Caki2 (cell line): ENCODE data around the gene FOXL2NB. TPM values are rescaled to one million over a fixed set of nuclear protein-coding genes. Genes with fewer than 3 reads are reported as not detected.

Experiments used
- DNase-seq: peaks from one replicate; pipeline ENCODE4 v3.0.0-alpha.2; 2015; ENCODE audit warnings: low read depth
- in situ Hi-C: cut with HindIII; loops from 2 replicates; pipeline ENCODE4 v1.10.0; 2016; ENCODE audit warnings: low sequenced_read_pairs, low pct_unique_long_range_greater_than_20kb, mixed read lengths
- total RNA-seq: library from RNA; depleted of rRNA; stranded (reverse); fragments of >200 nt; shearing (Covaris generic); gene quantifications from 2 replicates; pipeline ENCODE4 v1.2.3, GENCODE V29; 2014; ENCODE audit warnings: low replicate concordance

Gene FOXL2NB
- total RNA-seq, 1 experiment from 2014 or later, result 0.78 TPM

GRCh38 chr3:138941259-138941885 is 5.6 kb upstream of the FOXL2NB start:
- DNase-seq, result no peak
- in situ Hi-C loops, result no loop called here

GRCh38 chr3:138942271-138942670 is 4.7 kb upstream of the FOXL2NB start:
- no peak for DNase-seq
- in situ Hi-C loops, result no loop called here

GRCh38 chr3:138942861-138943623 is 4.0 kb upstream of the FOXL2NB start:
- in situ Hi-C loops, result no loop called here

DNA sequence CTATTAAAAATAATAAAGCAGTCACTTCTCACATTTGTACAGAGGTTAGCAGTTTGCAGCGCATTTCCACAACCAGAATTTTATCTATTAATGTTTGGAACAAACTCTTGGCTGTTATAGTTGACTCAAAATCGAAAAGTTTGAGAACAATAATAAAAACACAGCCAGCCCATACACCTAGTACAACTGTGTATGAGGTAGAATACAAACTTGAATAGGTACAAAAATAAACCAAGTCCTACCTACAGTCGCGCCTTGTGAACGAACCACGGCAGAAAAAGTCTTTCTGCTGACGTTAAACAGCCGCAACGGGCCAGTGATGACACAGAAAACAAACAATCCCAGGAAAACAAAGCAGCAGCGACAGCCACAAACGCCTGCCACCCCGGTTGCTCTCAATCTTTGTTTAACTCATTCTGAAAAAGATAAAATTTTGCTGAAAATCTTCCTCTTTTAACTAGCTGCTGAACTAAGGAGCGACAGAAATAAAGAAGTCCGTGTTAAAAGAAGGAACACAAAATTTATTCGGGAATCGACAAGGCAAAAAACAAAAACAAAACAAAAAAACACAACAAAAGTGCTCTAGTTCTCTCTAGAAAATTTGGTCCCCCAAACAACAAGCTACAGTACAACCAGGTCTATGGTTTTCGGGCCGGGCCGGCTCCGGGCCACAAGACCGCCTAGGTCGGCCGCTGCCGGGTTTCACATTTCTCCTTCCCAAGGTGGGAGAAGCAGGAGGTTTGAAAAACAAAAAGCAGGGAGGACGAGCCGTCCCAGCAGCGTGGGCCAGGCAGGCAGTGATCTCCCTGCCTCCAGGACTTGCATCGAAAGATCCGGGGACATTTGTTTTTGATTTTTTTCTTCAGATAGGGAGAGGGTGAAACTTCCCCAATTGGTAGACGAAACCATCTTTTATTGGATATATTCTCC is 3.0 kb upstream of the FOXL2NB start:
- DNase-seq, result no peak
- in situ Hi-C loops, result no loop called here

More at GRCh38 chr3:138942861-138943623, 4.0 kb upstream of the FOXL2NB start:
- no peak for DNase-seq

- in situ Hi-C loops, result no loop called here
- DNase-seq, result no peak
Measured at GRCh38 chr3:138944654-138944928, 2.4 kb upstream of the FOXL2NB start.

- in situ Hi-C loops, result no loop called here
- no peak for DNase-seq
Measured at GRCh38 chr3:138944929-138945708, 1.9 kb upstream of the FOXL2NB start.

DNA sequence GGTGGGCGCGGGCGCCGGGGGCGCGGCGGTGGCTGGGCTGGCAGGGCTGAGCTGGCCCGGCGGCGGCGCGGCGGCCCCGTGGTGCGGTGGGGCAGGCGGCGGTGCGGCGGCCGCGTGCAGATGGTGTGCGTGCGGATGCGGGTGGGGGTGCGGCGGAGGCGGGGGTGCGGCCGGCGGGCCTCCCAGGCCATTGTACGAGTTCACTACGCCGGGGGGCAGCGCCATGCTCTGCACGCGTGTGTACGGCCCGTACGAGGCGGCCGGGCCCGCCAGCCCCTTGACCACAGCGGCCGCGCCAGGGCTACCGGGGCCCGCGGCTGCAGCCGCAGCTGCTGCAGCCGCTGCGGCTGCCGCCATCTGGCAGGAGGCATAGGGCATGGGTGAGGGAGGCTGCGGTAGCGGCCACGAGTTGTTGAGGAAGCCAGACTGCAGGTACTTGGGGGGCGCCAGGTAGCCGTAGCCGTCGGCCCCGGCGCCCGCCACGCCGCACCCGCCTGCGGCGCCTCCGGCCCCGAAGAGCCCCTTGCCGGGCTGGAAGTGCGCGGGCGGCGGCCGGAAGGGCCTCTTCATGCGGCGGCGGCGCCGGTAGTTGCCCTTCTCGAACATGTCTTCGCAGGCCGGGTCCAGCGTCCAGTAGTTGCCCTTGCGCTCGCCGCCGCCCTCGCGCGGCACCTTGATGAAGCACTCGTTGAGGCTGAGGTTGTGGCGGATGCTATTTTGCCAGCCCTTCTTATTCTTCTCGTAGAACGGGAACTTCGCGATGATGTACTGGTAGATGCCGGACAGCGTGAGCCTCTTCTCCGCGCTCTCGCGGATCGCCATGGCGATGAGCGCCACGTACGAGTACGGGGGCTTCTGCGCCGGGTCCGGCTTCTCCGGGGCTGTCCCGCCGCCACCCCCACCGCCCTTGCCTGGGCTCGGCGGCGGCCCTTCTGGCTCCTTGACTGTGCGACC is 1.0 kb upstream of the FOXL2NB start:
- in situ Hi-C loops, result no loop called here
- DNase-seq, result no peak

DNA sequence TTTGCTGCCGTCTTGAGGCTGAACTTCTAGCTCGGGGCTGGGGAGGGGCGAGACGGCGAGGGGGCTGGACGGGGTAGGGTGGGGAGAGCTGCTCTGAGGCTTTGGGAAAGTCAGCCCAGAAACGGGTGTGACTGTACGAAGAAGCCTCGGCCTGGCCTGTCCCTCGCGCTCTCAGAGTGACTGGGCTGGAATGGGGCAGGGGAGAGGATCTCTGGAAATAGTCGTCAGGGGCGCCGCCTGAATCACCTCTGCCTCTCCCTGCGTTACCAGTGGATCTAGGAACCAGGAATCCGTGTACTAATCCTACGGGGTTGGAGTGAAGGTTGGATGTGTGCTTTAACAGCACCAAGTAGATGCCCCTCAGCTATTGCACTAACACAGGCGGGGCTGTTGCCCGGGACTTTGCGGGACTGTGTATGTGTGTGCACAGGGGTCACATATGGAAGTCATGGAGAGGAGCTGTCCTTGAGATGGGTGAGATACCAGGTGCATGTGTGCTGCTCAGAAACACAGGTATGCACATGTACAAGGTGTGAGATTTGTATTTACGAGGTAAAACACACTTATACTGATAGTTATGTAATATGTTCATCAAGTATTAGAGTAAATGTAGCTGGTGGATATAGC is 591 bp downstream of the FOXL2NB start:
- DNase-seq, result no peak
- in situ Hi-C loops, result no loop called here

GRCh38 chr3:138948371-138949001 is 1.5 kb downstream of the FOXL2NB start:
- in situ Hi-C loops, result no loop called here
- no peak for DNase-seq

GRCh38 chr3:138949002-138949418 is 2.0 kb downstream of the FOXL2NB start:
- in situ Hi-C loops, result no loop called here
- DNase-seq, result no peak

DNA sequence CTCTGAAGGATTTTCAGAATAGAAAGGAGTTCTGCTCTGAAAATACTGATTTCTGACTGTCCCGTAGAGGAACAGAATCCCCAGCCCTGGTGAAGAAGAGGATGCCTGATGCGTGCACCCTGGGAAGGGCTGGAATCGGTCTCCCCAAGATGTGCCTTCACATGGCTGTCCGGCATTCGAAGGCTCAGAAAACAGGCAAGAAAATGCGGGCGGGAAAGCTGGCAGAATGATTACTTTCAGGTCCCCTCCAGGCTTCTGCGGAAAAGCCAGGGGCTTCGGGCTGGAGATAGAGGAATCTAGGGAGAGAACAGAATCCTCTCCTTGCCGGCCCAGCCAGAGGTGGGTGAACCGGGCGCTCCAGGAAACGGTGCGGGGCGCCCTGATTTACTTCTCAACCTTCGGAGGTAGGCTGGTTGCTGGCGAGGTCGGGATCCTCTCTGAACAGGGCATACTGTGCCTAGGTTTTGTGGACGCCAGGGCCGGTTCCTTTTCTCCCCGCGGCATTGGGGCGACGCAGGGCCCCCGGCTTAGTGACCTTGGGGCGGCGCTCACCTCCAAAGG is 2.5 kb downstream of the FOXL2NB start:
- in situ Hi-C loops, result no loop called here
- no peak for DNase-seq

DNA sequence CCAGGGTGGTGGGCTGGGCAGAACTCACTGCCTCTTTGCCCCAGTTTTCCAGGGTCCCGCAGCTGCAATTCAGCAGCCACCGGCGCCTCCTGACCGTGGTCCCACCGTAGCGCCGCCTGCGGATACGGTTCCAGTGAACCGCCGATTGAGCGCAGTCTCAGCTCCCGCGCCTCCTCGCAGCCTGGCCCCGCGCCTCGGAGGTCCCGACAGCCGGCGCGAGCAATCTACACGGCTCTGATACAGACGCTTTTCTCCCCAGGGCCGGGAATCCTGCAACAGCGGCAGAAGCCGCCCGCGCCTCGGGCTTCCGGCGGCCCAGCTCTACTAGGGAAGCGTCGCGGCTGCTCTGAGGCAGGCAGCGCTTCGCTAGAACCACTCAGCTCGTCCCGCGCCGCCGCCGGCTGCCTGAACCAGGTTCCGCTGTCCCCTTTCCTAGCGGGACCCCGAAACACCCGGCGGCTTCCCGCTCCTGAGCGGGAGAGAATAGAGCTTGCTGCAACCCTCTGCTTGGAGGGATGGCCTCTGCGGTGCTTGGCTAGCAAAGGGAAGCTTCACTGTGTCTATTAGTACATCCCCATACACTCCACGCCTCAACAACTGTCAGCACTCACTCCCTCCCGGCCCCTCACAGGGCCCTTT is 3.1 kb downstream of the FOXL2NB start:
- DNase-seq, result no peak
- in situ Hi-C loops, result no loop called here

DNA sequence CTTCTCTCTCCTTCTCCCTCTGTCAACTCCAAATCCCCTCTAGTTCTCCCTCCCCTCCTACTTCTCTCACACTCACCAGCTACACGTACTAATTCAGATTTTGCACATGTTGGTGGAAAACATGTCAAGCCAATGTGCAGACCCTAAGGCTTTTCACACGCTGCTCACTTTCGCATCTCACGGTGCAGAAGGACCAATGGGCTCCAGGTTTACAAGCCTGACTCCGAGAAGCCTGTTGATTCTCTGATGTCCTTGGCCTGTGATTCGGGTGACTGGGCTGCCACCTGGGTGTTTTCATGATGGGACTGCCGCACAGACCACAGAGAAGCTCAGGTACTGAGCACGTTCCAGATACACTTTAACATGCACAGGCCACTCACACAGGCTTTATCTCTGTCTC is 3.7 kb downstream of the FOXL2NB start:
- in situ Hi-C loops, result no loop called here
- DNase-seq, result no peak

DNA sequence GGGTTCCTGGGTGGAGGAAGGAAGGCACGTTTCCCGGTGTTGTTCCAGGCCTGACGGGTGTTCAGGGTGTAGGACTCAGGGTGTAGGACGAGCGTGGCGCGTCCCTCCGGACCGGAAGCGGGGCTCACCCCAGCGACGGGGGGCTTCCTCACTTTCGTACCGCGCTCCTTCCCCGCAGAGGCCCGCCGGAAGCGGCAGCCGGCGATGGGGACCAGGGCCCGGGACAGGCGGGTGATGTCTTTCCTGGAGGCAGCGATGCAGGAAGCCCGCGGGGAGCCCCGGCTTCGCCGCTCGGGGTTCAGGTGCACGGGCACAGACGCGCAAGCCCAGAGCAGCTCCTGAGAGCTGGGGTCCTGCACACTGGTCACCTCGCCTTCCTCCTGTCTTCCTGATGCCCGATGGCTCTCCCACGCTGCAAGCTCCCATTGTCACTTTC is 13.4 kb downstream of the FOXL2NB start:
- no peak for DNase-seq
- in situ Hi-C loops, result no loop called here

GRCh38 chr3:138962854-138963560 is 16.0 kb downstream of the FOXL2NB start:
- no peak for DNase-seq
- in situ Hi-C loops, result no loop called here
